HG02588 (cell line): ENCODE data around the gene NOX1.
"Not testable (repeated sequence)": the region's sequence is repeated elsewhere in the genome, so short reads cannot be mapped to it uniquely, and the experiment has no call there.

Source experiments
- ATAC-seq: cut with Tn5 transposase; IDR thresholded peaks from one replicate; pipeline ENCODE4 v1.9.1; 2021; ENCODE audit warnings: mild to moderate bottlenecking, moderate library complexity; ENCODE audit not compliant: unreplicated experiment

The NOX1 gene

GRCh38 chrX:100819837-100820666 is 54.1 kb downstream of the NOX1 start, which contains the start of gene CSTF2:
Gene CSTF2 (plus strand): TSS chrX:100820391. CDS start chrX:100820417, 26 bp downstream.
- ATAC-seq = peak; percentile 99

DNA sequence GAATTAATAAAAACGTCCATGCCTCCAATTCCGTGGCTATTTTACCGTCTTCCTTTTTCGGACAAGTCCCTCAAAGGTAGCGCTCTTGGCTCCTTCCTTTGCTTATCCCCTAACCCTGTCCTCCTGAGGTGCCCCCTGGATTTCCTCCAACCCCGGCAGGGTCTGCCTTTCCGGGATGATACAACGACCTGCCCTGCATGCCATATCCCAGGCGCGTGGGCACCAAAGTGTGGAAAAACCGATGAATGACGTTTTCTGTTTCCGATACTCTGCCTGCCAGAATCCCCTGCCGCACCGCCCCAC is 54.7 kb downstream of the NOX1 start:
- no peak for ATAC-seq

DNA sequence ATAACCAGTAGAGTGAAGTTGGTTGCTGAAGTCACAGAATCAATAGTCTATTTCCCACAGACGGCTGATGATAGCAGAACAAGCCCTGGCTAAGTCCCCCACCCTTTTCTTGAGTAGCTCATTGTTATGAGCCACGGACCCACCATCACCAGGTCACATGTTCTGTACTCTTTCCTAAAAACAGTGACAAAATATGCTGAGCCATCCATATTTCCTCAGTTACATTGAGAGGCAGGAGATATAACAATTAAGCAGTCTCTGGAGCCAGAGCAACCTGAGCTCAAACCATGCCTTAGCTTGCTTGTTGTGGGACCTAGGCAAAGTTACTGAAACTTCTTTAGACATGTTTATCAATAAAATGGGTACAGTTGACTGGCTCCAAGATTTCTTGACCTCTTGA is 56.8 kb downstream of the NOX1 start:
- ATAC-seq = no peak

GRCh38 chrX:100812216-100813158 is 61.7 kb downstream of the NOX1 start:
- no peak for ATAC-seq

DNA sequence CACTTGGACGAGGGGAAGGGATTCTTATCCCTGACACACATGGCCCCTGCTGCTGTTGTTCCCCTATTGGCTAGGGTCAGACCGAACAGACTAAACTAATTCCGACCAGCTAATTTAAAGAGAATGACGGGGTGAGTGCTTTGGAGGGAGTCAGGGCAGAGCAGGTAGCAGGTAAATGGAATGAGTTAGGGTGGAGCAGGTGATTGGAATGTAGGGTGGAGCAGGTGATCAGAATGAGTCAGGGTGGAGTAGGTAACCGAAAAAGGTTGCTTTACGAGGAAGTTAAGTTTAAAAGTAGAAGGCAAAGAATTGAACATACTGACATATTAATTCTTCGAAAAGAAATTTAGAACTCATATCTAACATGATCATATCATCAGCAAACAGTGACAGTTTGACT is 65.9 kb downstream of the NOX1 start:
- not testable (repeated sequence) for ATAC-seq

GRCh38 chrX:100804780-100805179 is 69.4 kb downstream of the NOX1 start:
- no peak for ATAC-seq

DNA sequence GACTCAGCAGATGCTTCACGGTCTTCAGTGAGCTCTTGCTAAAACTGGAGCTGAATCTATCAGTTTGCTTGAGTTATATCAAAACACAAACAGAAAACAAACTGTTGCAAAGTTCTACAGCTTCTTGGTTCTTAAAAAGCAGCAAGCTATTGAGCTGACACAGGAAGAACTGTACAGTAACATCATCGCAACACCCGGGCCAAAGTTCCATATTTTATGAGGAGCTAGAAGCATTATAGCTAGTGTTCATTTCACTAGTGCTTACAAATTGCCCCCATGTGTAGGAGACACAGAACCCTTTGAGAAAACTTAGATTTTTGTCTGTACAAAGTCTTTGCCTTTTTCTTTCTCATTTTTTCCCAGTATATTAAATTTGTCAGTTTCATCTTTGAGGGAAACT is 71.3 kb downstream of the NOX1 start:
- no peak for ATAC-seq

DNA sequence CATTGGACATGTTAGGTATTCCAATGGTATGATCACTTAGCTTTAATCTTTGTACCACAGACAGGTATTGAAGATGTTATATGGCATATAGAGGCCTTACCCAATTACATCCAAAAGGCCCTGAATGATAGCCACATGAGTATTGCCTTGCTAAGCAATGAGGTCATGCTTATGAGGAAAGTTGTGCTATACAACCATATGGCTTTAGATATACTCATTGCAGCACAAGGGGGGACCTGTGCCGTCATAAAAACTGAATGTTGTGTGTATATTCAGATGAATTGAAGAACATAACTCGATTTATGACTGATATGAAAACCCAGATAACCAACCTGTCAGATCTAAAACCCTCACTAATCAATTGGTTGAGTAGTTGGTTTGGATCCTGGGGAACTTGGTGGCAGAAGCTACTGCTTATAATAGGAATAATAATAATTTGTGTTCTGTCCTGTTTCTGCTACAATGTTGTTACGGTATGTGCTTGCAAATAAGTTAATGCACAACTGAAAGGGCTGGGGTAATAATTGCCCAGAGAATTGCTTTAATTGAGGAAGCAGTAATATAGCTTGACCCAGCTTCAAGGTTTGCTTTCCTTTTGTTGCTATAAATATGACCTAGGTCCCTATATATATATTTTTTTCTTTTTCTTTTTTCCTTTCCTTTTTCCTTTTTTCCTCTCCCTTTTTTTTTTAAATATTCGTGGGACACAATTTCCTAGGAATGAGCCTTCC is 75.5 kb downstream of the NOX1 start:
- ATAC-seq = no peak

DNA sequence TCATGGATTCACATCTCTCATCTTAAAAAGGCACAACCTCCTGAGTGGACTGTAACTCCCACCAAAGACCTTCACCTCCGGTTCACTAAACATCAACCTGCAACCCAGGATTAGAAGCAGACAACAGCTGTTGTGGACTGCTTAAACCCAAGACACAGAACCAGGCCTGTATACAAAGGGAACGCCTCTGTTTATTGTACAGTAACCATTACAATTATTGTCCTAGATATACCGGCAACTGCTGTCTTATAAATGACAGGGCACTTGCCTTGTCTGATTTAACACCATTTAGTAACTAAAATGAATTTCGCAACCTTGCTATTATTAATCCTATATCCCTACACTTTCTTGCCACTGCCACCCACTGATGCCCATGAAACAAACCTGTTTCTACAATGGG is 76.8 kb downstream of the NOX1 start:
- no peak for ATAC-seq

GRCh38 chrX:100796371-100796770 is 77.8 kb downstream of the NOX1 start:
- not testable (repeated sequence) for ATAC-seq
